NCI-H1092 (cell line): ENCODE data around the gene IL13.

Experiments used
- DNase-seq: peaks from one replicate; lab custom pipeline; 2025; lab: John Stamatoyannopoulos, UW

IL13 gene

DNA sequence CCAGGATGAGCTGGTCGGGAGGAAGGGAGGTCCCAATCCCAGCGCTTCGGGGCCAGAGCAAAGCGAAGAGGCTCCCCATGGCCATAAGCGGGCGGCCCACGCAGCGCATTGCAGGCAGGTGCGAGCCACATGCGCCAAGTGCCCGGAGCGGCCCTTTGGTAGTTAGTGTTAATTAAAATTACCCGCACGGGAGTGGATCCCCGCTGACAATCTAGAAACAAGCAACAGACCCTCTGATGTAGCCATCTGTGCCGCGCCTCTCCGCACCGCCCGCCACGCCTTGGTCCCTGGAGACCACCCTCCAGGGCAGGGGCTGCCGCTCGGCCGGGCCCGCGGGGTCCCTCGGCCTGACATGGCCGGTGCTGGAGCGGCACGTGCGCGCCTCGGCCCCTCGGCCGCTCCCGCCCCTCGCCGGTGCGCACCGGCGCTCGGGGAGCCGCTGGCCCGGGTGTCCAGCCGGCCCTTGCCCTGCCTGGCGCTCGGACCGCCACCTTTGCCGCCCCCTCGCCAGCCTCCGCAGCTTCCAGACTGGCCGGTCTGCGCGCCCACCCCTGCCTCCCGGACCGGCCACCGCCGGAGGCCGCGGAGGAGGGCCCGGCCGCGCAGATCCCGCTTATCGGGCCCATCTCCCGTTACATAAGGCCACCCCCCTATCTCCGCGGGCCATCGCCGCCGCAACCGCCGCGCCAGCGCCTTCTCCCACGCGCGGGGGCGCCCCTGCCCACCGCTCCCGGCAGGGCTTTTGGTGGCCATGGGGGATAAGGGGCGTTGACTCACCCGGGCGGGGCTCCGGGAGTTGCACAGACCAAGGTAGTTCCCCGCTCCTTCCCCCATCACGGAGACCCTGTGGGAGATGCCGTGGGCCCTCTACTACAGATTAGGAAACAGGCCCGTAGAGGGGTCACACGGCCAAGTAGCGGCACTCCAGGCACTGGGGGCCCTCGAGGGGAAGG is 1.9 kb upstream of the IL13 start:
- no peak for DNase-seq

DNA sequence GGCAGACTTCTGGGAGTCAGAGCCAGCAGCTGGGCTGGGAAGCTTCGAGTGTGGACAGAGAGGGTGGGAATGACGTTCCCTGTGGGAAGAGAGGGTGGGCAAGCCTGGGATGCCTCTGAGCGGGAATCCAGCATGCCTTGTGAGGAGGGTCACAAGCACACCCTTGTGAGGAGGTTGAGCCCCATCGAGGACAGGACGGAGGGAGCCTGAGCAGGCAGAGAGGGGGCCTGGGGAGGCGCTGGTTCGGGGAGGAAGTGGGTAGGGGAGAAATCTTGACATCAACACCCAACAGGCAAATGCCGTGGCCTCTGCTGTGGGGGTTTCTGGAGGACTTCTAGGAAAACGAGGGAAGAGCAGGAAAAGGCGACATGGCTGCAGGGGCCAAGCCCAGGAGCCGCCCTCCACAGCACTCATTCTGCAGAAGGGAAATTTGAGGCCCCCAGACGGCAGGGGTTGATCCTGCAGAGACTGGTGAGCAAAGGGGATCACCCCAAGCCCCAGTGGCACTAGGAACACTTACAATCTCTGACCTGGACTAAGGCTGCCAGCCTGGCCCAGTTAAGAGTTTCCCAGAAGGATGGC is 1.1 kb upstream of the IL13 start:
- DNase-seq: no peak

DNA sequence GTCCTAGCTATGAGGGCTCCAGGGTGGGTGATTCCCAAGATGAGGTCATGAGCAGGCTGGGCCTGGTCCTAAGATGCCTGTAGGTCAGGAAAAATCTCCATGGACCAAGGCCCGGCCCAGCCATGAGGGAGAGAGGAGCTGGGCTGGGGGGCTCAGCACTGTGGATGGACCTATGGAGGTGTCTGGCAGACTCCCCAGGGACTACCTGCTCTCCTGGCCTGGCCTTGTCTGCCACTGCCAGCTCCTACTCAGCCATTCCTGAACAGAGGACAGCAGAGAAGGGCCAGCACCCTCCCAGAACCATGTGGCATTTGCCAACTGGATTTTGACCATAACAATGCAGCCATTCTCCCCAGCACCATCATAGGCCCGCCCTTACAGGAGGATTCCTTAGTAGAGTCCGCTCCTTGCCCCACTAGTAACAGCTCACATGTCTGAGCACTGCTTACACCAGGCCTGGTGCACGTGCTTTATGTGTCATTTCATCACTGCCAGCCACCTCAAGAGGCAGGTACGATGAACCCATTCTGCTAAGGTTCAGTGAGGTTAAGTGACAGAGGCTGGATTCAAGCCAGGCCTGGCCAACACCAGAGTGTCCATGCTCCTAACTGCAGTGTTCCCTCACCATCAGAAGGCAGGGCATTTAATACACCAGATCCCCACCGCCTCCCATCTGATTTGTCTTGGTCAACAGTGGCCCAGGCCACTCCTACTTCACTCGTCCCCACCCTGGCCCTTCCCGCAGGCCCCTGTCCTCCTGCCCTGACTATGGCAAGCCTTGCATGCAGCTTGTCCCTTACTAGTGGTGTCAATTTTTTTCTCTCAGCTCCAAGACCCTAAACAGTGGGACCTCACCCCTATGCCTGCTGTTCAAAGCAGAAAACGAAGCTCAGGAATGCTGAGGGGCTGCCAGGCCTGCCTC is 669 bp downstream of the IL13 start:
- no peak for DNase-seq

DNA sequence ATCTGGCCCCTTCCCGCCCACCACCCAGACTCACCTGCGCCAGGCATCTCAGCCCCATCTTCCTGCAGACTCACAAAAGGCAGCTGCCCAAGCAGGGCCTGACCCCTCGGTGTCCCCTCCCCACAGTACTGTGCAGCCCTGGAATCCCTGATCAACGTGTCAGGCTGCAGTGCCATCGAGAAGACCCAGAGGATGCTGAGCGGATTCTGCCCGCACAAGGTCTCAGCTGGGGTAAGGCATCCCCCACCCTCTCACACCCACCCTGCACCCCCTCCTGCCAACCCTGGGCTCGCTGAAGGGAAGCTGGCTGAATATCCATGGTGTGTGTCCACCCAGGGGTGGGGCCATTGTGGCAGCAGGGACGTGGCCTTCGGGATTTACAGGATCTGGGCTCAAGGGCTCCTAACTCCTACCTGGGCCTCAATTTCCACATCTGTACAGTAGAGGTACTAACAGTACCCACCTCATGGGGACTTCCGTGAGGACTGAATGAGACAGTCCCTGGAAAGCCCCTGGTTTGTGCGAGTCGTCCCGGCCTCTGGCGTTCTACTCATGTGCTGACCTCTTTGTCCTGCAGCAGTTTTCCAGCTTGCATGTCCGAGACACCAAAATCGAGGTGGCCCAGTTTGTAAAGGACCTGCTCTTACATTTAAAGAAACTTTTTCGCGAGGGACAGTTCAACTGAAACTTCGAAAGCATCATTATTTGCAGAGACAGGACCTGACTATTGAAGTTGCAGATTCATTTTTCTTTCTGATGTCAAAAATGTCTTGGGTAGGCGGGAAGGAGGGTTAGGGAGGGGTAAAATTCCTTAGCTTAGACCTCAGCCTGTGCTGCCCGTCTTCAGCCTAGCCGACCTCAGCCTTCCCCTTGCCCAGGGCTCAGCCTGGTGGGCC is 1.9 kb downstream of the IL13 start:
- no peak for DNase-seq

DNA sequence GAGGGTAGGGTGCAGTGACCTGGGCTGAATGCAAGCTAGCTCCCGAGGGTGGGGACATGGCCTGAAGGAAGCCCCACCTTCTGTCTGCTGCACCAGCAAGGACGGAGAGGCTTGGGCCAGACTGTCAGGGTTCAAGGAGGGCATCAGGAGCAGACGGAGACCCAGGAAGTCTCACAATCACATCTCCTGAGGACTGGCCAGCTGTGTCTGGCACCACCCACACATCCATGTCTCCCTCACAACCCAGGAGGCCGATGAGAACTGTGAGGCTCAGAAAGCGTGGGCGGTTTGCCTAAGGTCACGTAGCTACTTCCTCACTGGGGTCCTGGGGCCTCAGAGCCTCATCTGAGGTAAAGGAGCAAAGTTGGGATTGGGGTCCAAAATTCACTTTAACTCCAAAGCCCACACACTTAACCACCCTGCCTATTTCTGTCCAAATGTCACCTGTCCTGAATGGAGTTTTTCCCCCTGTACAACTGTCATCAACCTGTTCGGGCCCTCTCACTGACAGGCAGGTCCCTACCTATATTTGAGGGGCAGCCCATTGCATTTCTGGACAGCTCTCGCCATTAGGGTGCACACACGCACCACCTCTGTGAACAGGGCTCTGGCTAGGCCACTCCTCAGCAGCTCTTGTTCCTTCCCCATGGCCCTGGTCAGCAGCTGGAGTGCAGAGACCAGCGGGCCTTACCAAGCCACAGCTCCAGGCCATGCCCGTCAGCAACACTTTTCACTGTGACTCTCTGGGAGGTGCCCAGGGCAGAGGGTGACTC is 3.4 kb downstream of the IL13 start:
- no peak for DNase-seq

DNA sequence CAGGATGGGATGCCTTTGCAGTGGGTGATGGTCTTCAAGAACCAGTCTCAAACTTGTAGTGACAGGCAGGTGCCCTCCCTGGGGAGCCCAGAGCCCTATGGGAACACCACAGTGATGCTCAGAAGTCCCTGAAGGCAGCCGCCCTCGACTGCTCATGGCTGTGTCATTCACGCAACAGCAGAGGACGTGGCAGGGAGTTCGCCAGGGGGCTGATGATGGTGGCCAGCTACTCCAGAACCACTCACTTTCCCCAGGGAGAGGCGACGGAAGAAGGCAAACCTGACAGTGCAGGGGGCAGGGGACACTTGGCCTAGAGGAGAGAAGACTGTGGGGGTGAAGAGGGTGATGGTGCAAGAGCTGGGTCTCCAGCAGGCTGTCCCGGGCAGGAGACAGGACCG is 4.0 kb downstream of the IL13 start:
- no peak for DNase-seq

DNA sequence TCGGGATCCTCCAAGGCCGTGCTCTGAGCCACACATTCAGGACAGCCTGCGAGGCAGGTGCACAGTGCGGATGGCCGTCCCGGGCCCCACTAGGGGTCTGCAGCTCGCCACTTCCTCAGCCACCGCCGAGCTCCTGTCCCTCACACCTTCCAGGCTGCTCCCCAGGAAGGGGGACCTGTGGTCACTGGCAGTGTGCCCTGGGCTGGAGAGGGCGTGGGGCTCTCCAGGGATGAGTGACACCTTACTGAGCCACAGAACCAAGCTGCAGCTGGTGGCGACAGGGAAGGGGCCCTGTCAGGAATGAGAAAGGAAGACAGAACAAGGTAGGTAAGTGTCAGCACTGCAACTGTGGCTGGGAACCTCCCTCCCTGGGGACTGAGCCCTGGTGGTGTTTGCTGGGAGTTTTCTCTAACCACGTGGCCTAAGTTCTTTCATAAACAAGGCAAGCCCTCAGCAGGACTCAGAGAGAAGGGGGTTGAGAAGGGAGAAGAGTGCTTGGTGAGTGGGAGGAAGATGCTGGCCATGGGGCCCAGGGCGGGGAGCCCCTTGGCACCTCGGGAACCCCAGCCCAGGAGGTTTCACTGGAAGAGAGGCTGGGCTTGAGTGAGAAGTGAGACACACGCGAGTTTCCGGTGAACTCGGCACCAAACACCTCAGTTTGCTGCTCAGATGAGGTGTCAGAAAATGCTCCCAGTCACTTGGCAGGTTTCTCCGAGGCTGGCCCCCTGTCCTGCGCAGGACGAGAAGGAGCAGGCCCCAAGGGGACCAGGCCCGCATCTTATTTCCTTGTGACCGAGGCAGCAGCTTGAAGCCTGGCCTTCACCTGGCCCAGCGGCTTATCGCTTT is 5.2 kb downstream of the IL13 start:
- DNase-seq: no peak

DNA sequence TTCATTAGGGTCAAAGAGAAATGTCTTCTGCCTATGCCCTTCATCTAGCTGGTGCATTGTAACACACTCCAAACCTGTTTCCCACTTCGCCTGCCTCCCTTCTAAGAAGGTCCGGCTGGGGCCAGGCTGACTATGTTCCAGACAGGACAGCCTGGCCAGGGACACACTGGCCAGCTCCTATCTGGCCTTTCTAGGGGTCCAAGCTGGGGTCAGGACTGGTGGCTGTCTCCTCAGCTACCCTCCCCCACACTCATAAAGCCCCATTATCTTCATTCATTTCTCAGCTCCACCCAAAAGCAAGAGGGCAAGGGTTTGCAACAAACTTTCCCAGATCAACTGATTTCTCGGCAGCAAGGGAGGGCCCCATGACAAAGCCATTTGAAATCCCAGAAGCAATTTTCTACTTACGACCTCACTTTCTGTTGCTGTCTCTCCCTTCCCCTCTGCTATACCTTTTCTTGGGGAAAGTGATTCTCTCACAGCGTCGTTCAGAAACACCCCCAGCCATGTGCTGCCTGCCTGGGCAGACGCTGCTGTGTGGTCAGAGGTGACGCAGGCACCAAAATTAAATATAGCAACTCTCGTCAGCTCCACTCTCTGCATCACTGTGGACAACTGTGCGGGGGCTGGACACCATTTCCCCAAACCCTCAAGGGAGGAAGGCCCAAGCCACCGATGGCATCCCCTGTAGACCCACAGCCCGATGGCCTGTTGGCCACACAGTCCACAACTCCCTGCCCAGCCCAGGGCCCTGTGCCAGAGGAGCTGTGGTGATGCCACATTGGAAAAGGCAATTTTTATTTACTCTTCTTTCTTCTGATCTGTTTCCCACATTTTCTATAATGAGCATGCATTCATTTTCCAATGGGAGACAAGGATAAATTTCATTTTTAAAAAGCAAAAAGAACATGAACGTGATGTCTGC is 6.1 kb downstream of the IL13 start:
- no peak for DNase-seq

DNA sequence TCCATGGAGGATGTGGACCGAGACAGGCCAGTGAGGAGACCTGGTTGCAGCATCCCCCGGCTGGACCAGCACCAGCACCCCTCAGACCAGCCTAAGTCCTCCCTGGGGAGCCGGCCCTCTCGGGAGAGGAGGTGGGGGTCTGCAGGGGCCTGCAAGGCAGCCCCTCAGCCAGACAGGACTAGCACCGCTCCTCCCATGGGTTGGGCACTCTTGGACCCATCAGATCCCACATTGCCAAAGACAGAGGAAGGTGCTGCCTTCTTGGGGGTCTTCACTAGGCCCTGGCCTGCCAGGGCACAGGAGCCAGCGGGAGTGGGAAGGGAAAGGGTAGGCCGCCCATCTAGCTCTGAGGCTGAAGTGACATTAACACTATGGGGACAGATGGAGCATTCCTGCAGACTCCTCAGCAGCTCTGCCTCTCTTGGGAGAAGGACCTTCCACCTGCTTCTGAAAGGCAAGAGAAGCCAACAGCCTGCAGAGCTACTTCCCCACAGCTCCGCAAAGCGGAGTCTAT is 6.8 kb downstream of the IL13 start:
- DNase-seq: no peak

DNA sequence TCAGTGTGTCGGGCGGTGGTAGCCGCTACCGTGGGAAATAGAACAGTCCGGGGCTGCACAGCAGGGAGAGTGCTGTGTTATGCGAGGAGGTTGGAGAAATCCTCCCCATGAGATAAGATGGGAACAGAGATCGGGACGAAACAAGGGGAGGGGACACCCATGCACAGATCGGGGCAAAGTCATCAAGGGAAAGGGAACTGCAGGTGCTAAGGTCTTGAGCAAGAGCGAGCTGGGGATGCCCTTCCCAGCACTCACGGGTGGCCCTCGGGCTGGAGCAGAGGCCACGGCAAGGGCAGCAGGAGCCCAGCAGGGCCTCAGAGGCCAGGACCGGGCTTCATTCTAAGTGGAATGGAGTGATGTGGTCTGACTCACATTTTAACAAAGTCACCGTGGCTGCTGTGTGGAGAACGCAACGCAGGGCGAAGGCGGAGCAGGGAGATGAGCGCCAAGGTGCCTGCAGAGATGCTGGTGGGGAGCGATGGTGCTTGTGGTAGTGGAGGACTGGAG is 7.7 kb downstream of the IL13 start:
- no peak for DNase-seq

DNA sequence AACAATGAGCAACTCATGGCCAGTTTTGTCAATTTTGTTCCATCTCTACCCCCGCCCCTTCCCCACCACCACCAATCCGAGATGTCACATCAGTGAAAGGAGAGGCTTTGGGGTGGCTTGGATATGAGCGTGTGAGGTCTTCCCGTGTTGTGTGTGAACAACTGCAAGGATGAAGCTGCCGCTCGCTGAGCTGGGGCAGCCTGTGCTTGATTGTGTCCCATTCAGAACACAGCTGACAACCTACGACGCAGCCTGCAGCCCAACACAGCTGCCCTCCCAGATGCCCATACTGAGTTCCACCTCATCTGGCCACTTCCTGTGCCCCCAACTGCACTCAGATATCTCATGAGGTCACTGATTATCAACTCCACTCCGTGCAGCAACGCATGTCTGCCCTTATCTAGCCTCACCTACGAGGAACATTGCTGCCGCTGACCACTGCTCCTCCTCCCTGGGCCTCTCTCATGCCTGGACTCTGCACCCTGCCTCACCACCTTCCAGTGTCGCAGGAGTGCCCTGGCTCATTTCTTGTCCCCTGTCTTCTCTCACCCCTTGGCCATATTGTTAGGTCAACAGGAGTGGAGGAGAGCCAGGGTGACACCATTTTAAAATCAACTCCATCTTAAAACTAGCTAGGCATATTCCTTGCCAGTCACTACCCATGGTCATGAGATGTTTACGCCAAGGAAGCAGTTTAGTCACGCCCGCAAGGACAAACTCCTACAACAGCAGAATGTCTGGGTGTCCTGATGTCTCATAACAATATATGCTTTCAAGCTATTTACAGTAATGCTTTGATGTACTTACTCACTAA is 8.5 kb downstream of the IL13 start:
- DNase-seq: no peak

DNA sequence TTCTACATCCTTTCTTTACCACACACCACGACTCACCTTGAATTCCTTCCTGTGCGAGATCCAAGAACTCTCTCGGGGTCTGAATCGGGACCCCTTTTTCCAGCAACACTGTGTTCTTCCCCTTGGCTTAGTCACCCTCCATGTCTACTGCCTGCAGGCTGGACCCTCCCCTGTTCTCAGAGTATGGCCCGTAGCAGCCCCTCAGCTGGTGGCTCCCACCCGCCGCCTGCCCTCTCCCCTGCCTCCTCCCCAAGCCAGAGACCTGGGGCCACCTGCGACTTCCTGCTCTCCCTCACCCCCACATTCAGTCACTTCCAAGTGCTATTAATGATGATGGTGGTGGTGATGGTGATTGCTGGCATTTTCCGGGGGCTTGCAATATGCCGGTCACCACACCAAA is 9.3 kb downstream of the IL13 start:
- DNase-seq: no peak

DNA sequence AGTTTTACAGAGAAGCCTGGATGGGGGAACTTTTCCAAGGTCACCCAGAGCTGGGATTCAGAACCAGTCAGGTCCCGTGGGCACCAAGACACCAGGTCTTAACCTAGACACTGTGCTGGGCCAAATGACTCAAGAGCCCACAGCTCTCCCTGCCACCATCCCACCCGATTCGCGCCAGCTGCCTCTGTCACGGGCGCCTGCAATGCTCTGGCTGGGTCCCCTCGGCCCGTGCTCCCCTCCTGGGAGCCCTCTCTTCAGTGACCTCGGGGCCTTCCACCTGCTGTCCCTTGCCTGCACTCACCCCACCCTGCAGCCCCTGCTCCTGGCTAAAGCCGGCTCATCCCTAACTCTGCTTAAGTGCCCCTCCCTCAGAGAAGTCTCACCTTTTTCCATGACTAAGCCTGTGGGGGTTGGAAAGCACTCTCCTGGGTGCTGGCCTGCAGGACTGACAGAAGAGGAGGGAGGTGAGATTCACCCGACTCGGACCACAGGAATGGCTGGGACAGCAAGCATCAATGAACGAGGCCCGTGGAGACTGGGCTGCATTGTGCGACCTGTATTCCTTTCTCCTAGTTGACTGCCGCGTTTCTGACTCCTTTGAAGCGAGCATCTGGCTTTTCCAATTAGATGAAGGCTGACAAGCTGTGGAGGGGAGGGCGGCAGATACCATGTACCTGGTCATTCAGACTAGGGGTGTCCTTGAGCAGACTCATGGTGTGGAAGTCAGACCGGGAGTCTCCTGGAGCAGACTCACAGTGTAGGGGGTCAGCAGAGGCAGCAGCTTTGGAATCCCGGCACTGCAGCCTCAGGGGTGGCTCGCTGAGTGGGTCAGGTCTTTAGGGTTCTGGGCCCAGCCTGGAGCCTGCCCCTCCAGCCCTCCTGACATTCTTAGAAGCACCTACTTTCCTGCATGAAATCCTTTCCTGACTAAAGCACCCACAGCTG is 10.1 kb downstream of the IL13 start:
- DNase-seq: no peak

DNA sequence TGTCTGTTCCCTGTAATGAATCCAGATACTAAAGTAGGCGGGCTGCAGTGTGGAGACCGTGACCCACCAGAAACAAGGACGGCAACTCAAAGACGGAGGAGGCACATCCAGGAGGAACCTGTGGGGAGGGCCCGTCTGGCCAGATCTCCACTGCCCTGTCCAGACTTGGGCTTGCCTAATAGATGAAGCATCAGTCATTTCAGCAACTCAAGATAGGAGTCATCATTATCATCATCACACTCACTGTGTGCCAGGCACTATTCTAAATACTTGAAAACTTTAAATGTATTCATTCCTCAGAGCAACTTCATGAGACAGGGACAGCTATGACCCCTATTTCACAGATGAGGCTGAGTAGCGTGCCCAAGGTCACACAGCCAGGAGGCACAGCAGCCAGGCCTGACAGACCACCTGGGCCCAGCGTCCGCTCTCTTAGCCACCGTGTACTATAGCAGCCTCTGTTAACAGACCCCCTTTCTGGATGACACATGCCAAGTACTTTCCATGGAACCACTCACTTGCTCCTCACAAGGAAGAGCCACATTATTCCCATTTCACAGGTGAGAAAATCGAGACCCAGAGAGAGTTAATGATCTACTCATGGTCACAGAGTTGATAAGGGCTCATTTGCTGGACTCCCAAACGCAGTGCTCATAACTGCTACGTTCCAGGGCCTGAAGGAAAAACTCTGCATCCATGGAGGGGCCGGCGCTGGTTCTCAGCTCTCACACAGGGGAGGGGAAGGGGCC is 10.9 kb downstream of the IL13 start:
- DNase-seq: no peak

DNA sequence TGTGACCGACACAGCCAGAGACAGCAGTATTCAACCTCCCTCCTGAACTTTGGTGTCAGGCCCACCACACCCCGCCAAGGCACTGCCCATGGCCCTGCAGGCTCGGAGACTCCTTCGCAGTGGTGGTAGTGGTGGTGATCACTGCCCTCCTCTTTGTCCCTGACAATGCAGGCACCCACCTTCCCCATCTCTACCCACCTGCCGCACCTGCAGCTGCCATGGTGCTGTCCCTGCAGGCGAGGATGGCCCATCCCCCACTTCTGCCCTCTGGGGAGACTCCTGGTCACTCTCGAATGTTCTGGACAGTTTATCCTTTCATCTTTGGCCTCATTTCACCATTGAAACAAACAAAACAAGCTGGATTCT is 11.5 kb downstream of the IL13 start:
- DNase-seq: no peak
